IPS-NIHi7 (cell line): ENCODE data around the gene MDM4.

ENCODE experiments used
- DNase-seq: peaks from one replicate; pipeline ENCODE4 v3.0.0; 2012; ENCODE audit warnings: mixed read lengths; ENCODE audit errors: extremely low spot score

Gene MDM4

GRCh38 chr1:204578867-204579664 is 62.9 kb downstream of the MDM4 start:
- peak; percentile 59 for DNase-seq

GRCh38 chr1:204579681-204580080 is 63.5 kb downstream of the MDM4 start:
- DNase-seq, result no peak

- no peak for DNase-seq
Measured at GRCh38 chr1:204580862-204581261, 64.7 kb downstream of the MDM4 start.

GRCh38 chr1:204581759-204582158 is 65.6 kb downstream of the MDM4 start:
- no peak for DNase-seq

- DNase-seq, result no peak
Measured at GRCh38 chr1:204583909-204584632, 67.9 kb downstream of the MDM4 start.

GRCh38 chr1:204584699-204585372 is 68.6 kb downstream of the MDM4 start:
- DNase-seq, result peak; percentile 53

- DNase-seq, result no peak
Measured at GRCh38 chr1:204587621-204588020, 71.4 kb downstream of the MDM4 start.

- no peak for DNase-seq
Measured at GRCh38 chr1:204588826-204589225, 72.6 kb downstream of the MDM4 start.

GRCh38 chr1:204589409-204590038 is 73.3 kb downstream of the MDM4 start:
- DNase-seq, result no peak

- DNase-seq, result no peak
Measured at GRCh38 chr1:204591473-204592090, 75.4 kb downstream of the MDM4 start.

- DNase-seq, result no peak
Measured at GRCh38 chr1:204592246-204592948, 76.2 kb downstream of the MDM4 start.

- no peak for DNase-seq
Measured at GRCh38 chr1:204598319-204598969, 82.2 kb downstream of the MDM4 start.

- DNase-seq, result no peak
Measured at GRCh38 chr1:204599098-204599497, 82.9 kb downstream of the MDM4 start.

- no peak for DNase-seq
Measured at GRCh38 chr1:204599596-204599995, 83.4 kb downstream of the MDM4 start.

GRCh38 chr1:204600203-204600602 is 84.0 kb downstream of the MDM4 start:
- DNase-seq, result no peak

- DNase-seq, result peak; percentile 65
Measured at GRCh38 chr1:204600968-204601367, 84.8 kb downstream of the MDM4 start.

- peak; percentile 39 for DNase-seq
Measured at GRCh38 chr1:204602111-204602579, 85.9 kb downstream of the MDM4 start.

GRCh38 chr1:204602871-204603542 is 86.8 kb downstream of the MDM4 start:
- DNase-seq, result no peak

- DNase-seq, result no peak
Measured at GRCh38 chr1:204605791-204606190, 89.6 kb downstream of the MDM4 start.
